Measurements from ENCODE around the gene YKT6.
A peak's percentile ranks its signal among the peaks of the same experiment; 100 is the strongest.
"Not testable (repeated sequence)": the region's sequence is repeated elsewhere in the genome, so short reads cannot be mapped to it uniquely, and the experiment has no call there.

YKT6 gene

GRCh38 chr7:44172803-44173424 is 27.9 kb upstream of the YKT6 start:
- no peak for DNase-seq

GRCh38 chr7:44173911-44174693 is 26.7 kb upstream of the YKT6 start:
- no peak for DNase-seq

GRCh38 chr7:44174694-44174948 is 26.2 kb upstream of the YKT6 start:
- DNase-seq: not testable (repeated sequence)

DNA sequence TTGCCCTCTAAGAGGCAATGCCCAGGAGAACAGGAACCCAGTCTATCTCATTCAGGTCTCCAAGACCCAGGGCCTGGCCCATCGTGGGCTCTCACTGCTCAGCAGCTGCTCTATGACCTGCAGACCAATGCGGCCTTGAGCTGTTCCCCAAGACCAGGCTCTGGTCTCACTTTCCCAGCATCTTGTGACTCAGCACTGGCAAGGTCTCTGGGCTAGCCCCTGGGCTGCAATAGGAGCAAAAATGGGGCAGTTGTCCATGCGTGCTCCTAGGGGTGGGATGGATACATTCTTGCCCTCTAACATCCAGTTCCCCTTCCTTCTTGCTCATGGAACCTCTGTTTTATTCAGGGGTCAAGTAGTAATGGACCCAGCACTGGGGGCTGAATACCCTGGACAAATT is 25.0 kb upstream of the YKT6 start:
- no peak for DNase-seq

DNA sequence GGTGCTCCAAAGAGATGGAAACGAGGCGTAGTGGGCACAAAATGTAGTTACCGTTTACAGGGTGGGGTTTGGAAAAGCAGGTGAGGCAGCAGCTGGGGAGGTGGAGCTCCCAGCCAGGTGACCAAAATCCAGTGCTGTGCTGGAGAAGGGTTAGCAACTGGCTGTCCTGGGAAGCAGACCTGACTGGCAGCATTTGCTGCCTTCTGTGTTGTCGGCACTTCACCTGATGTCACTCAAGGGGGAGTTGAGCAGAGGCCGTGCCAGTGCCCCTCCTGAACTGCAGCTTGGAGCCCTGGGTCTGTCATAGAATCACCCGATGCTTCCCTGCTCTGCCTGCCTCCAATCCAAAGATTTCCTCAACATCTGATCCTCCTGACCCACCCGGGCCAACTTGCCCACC is 24.3 kb upstream of the YKT6 start:
- peak; percentile 53 for DNase-seq

DNA sequence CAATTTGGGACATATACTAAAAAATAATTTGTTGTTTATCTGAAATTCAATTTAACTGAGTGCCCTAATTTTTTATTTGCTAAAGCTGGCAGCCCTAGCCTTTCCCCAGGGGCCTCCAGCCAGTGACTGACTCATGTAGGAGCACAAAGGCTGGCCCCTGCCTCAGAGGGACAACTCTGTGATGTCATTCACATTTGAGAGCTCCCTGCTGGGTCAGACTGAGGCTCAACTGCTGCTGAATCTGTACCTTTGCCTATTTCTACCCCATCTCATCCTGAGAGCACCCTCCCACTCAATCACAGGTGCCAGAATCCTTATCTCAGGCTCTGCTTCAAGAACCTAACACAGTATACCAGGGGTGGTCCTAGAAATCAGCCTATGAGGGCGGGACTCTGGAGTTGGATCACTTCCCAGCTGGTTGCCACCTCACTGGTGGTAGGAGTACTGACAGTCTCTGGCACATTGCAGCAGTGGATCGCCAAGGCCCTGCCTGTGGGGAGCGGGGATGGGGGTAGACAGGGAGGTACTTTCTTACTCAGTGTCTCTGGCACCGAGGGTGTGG is 23.1 kb upstream of the YKT6 start:
- DNase-seq: no peak

DNA sequence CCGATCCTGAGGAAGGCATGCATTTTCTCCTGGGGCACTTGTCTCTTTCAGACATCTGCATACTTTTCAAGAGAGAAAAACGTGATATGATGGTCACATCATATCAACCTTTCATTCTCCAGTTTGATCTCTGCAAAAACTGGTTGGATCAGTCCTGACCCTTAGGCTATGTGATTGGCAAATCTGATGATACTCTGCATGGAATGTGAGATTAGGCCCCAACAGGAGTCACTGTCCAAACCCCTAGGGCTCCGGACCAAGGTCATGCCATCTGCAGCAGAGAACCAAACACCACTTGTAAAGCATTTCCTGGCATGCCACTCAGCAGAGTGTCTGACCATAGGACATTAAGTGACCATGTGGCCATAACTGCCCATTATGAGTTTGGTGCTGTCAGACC is 20.1 kb upstream of the YKT6 start:
- no peak for DNase-seq

GRCh38 chr7:44182827-44183226 is 18.0 kb upstream of the YKT6 start:
- no peak for DNase-seq

GRCh38 chr7:44183386-44183785 is 17.4 kb upstream of the YKT6 start:
- no peak for DNase-seq

- DNase-seq: no peak
Measured at GRCh38 chr7:44184206-44184872, 16.4 kb upstream of the YKT6 start.

DNA sequence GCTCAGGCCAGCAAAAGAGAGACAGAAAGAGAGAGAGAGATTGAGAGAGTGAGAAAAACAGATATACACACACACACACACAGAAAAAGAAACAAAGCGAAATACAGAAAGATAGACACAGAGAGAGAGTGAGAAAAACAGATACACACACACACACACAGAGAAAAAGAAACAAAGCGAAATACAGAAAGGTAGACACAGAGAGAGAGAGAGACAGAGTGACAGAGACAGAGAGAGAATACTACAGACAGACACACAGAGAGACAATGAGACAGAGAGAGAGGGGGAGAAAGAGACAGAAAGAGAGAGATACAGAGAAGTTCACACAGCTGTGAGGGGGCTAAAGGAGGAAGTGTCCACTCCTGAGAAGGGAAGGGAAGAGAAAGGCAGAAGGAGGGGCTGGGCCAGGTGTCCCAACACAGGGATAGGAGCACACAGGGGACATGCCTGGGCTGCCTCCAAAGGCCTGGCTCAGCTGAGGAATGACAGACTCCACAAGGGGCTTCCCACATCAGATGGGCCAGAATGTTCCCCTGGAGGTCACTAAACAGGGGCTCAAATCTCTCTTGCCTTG is 15.8 kb upstream of the YKT6 start:
- DNase-seq: no peak

DNA sequence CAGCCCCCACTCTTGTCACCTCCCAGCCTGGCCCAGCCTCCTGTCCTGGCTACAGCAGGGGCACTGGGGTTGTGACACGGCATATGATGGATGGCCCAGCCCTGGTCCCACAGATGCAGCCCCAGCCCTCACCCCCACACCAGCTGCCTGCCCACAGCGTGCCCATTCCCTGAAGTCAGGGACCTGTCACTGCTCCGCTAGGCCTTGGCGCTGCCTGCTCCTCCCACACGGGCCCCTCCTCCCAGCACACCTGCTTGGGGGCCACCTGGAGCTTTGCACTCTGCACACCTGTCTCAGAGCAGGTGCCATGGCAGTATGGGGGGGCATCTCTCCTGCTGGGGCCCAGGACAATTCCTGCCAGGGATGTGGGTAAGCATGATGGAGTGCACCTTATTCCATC is 15.0 kb upstream of the YKT6 start:
- peak; percentile 23 for DNase-seq

DNA sequence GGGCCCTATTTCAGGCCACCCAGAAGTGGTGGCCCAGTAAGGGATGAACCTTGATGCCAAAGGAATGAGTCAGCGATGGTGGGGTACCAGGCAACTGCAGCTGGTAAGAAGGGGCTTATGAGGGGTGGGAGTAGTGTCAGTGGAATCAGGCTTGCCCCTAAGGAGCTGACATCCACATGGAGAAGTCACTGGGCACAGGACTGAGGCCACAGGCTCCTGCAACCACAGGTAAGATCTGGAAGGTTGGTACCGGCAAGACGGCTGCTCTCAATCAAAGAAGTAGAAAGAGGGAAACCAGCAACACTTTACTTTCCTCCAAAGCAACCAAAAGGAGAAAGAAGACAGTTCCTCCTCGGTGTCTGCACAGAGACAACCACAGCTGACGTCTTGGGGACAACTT is 14.0 kb upstream of the YKT6 start:
- no peak for DNase-seq

DNA sequence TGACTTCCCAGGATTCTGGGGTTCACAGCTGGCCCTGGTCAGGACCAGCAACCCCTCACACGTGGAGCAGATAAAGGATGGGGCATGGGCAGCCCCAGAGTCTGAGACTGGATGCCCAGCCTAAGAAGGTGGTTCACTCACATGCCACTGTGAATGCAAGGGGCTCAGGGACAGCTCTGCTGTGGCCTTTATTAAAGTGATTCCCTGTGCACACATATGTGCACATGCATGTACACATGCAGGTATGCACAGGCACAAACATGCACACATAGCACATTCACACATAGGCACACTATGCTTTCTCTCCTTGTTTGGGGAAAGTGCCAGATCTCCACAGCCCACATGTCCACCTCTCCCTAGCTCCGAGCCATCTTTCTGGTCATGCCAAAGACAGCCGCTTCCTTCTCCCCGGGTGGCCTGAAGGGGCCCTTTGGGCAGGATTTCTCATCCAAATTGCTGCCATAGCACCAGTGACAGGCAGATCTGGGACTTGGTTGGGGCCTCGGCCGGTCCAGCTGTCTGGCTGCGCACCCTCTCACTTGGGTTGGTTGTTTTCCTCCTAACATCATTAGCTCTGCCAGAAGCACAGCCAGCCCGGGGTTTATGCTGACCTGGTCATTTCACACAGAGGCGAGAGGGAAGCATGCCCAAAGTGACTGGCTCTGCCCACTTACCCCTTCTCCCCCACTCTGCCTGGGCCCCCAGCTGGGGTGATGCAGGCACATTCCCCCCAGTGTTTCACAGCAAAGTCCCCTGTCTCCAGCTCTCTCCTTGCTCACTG is 13.0 kb upstream of the YKT6 start:
- no peak for DNase-seq

DNA sequence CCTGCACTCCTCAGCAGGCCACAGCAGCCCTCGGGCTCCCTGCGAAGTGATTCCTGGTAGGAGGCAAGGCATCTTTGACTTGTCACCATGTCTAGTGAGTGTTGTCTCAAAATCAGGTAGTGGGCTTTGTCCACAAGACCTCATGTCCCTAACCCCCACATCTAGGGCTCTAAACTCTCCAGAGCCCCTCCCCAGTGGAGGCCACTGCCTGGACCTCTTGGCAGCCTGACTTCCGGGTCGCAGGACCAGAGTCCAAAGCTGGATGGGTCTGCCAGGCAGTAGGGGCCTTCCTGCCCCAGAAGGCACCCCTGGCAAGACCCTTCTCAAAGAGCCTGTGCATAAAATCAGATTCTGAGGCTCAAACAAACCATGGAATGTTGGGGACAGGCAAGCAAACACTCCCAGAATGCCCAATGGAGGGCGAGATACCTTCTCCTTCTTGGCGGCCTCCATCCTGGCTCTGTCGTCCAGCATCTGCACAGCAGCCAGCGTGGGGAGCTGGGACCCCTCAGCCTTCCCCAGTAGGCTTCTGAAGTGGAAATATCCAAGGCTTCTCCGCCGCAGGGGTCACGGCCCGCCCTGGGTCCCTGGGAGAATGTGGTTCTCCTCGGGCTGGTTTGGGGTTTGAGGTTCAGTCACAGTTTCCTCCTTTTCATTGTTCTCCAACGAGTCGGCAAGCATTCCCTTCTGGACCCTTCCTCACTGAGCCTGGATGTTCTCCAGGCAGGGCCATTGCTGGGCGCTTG is 12.1 kb upstream of the YKT6 start:
- DNase-seq: no peak

- DNase-seq: no peak
Measured at GRCh38 chr7:44189286-44189992, 11.3 kb upstream of the YKT6 start, which contains the start of gene GCK. Gene GCK, minus strand, starts transcription at chr7:44189439. Its CDS starts 486 bp downstream, at chr7:44188953.

- DNase-seq: no peak
Measured at GRCh38 chr7:44189993-44190872, 10.5 kb upstream of the YKT6 start.

- DNase-seq: no peak
Measured at GRCh38 chr7:44191171-44191570, 9.6 kb upstream of the YKT6 start.

GRCh38 chr7:44193011-44193802 is 7.6 kb upstream of the YKT6 start:
- no peak for DNase-seq

- no peak for DNase-seq
Measured at GRCh38 chr7:44194069-44194468, 6.7 kb upstream of the YKT6 start.

Data from NCI-H2171 (cell line).